HCT116 (cell line): ENCODE data around the gene DPF3. TPM values are rescaled to one million over a fixed set of nuclear protein-coding genes. Genes with fewer than 3 reads are reported as not detected.

ENCODE experiments used
- ATAC-seq: fragments of 200-7000 bp; cut with Tn5 transposase; 2 replicates; pipeline ENCODE4 v1.9.1; 2020; ENCODE audit warnings: mild to moderate bottlenecking, moderate library complexity
- BruUV-seq: library from RNA; stranded (reverse); fragments of 400-500 nt; replicated peaks from 2 replicates; lab custom pipeline; 2021; lab: Mats Ljungman, UMichigan
- CTCF ChIA-PET: fragments of 300-600 bp; sonication (Branson Sonifier 250); formaldehyde crosslinking; loops from one replicate; lab custom pipeline; 2021; ENCODE audit warnings: antibody characterized with exemption; lab: Charles Lee
- POLR2A ChIA-PET: fragments of 300-600, 350-600 bp; sonication (Branson Sonifier 250); formaldehyde crosslinking; loops from one replicate; lab custom pipeline; 2021; ENCODE audit warnings: antibody characterized with exemption; lab: Charles Lee
- RAD21 ChIA-PET, 2 experiments: fragments of 300-600 bp; sonication (Branson Sonifier 250); formaldehyde crosslinking; loops; one replicate each; lab custom pipeline; 2023; ENCODE audit warnings: low total read pairs in 2 of 2; ENCODE audit not compliant: uncharacterized antibody in 2 of 2, unreplicated experiment in 2 of 2, low non-redundant PET in 1 of 2; lab: Charles Lee
- DNase-seq: peaks from one replicate; pipeline ENCODE4 v3.0.0-alpha.2; 2010; ENCODE audit warnings: low read depth, low spot score
- H2AFZ ChIP-seq: fragments of 200-600 bp; shearing (Covaris generic), sonication (generic); 2 replicates; pipeline ENCODE4 v1.6.1; 2017; ENCODE audit warnings: low read depth, mixed run types, mixed read lengths, antibody characterized with exemption, low read length; ENCODE audit not compliant: poor library complexity, severe bottlenecking
- H3K27ac ChIP-seq: 2 replicates; pipeline ENCODE4 v1.5.1; 2012; ENCODE audit warnings: low read depth, low read length
- H3K27me3 ChIP-seq: fragments of 200-600 bp; sonication (generic); 2 replicates; pipeline ENCODE4 v1.6.1; 2016; ENCODE audit warnings: mixed run types, low read length, mixed read lengths; ENCODE audit not compliant: insufficient read depth
- H3K36me3 ChIP-seq, 2 experiments: fragments of 200-500 bp in 1 of 2; fragments of 200-600 bp in 1 of 2; sonication (Bioruptor generic) in 1 of 2; sonication (generic) in 1 of 2; 2 replicates each; pipeline versions ENCODE4 v1.5.1 to v1.6.1; 2014 to 2016; ENCODE audit warnings: low read length in 2 of 2, inconsistent platforms in 1 of 2, mixed read lengths in 1 of 2, mixed run types in 1 of 2; ENCODE audit not compliant: insufficient read depth in 2 of 2, control insufficient read depth in 1 of 2
- H3K4me1 ChIP-seq, 2 experiments: fragments of 200-600 bp in 1 of 2; sonication (generic) in 1 of 2; 2 replicates each; pipeline versions ENCODE4 v1.5.1 to v1.6.1; 2012 to 2017; ENCODE audit warnings: low read length in 2 of 2, inconsistent platforms in 1 of 2, mild to moderate bottlenecking in 1 of 2, mixed read lengths in 1 of 2, mixed run types in 1 of 2, moderate library complexity in 1 of 2; ENCODE audit not compliant: insufficient read depth in 2 of 2, control insufficient read depth in 1 of 2
- H3K4me2 ChIP-seq: fragments of 200-600 bp; sonication (generic); 2 replicates; pipeline ENCODE4 v1.6.1; 2017; ENCODE audit warnings: mixed run types, low read length, mixed read lengths
- H3K4me3 ChIP-seq, 2 experiments: fragments of 200-600 bp in 1 of 2; sonication (generic) in 1 of 2; replicated peaks in 1 of 2; 2 replicates each; pipeline ENCODE4 v1.5.1; 2011 to 2016; ENCODE audit warnings: low read length in 2 of 2, control low read depth in 1 of 2, low read depth in 1 of 2, mild to moderate bottlenecking in 1 of 2, mixed read lengths in 1 of 2, mixed run types in 1 of 2
- H3K79me2 ChIP-seq: fragments of 200-600 bp; sonication (generic); 2 replicates; pipeline ENCODE4 v1.6.1; 2017; ENCODE audit warnings: mild to moderate bottlenecking, mixed run types, low read length, moderate library complexity, mixed read lengths; ENCODE audit not compliant: insufficient read depth
- H3K9ac ChIP-seq: fragments of 200-600 bp; sonication (generic); 2 replicates; pipeline ENCODE4 v1.6.1; 2016; ENCODE audit warnings: low read length, mixed read lengths
- H3K9me2 ChIP-seq: fragments of 200-600 bp; sonication (generic), shearing (Covaris generic); 2 replicates; pipeline ENCODE4 v1.6.1; 2017; ENCODE audit warnings: mixed run types, mild to moderate bottlenecking, moderate library complexity; ENCODE audit not compliant: insufficient read depth
- H3K9me3 ChIP-seq, 2 experiments: fragments of 200-500 bp in 1 of 2; fragments of 200-600 bp in 1 of 2; sonication (Bioruptor generic) in 1 of 2; sonication (generic) in 1 of 2; 2 replicates each; pipeline ENCODE4 v1.6.1; 2014 to 2017; ENCODE audit warnings: low read length in 2 of 2, mixed read lengths in 2 of 2, inconsistent platforms in 1 of 2, low read depth in 1 of 2, mild to moderate bottlenecking in 1 of 2, mixed run types in 1 of 2, moderate library complexity in 1 of 2; ENCODE audit not compliant: control insufficient read depth in 1 of 2, insufficient read depth in 1 of 2
- H4K20me1 ChIP-seq: fragments of 200-600 bp; sonication (generic), shearing (Covaris generic); 2 replicates; pipeline ENCODE4 v1.6.1; 2017; ENCODE audit warnings: mixed run types, mild to moderate bottlenecking, moderate library complexity; ENCODE audit not compliant: insufficient read depth
- FOSL1 ChIP-seq: IDR thresholded peaks from 2 replicates; pipeline ENCODE4 v1.6.1; 2012; ENCODE audit warnings: low read depth
- JUND ChIP-seq: IDR thresholded peaks from 2 replicates; pipeline ENCODE4 v1.6.1; 2012
- MAX ChIP-seq: IDR thresholded peaks from 2 replicates; pipeline ENCODE4 v1.6.1; 2012
- RAD21 ChIP-seq: IDR thresholded peaks from 2 replicates; pipeline ENCODE4 v1.6.1; 2012; ENCODE audit warnings: low read depth, mild to moderate bottlenecking
- REST ChIP-seq: IDR thresholded peaks from 2 replicates; pipeline ENCODE4 v1.6.1; 2012; ENCODE audit warnings: low read depth
- YY1 ChIP-seq: IDR thresholded peaks from 2 replicates; pipeline ENCODE4 v1.6.1; 2011; ENCODE audit warnings: low read length, low read depth, moderate library complexity, mild to moderate bottlenecking; ENCODE audit not compliant: insufficient replicate concordance; ENCODE audit errors: extremely low read depth
- intact Hi-C: fragments of 100-400 bp; cut with micrococcal nuclease; formaldehyde crosslinking; loops from 2 replicates; pipeline ENCODE4 v1.10.0; 2022
- total RNA-seq: library from RNA; stranded (reverse); gene quantifications from one replicate; pipeline ENCODE4 v1.2.1, GENCODE V29; 2021; ENCODE audit not compliant: unreplicated experiment

The DPF3 gene
- total RNA-seq, 1 experiment from 2014 or later: 0.27 TPM

- DNase-seq: no peak
- RAD21 ChIA-PET: no interaction called here
- H3K9ac ChIP-seq: no peak overlapping the region
- TF ChIP-seq JUND (no peak), RAD21 (no peak), YY1 (no peak), MAX (no peak), FOSL1 (no peak), REST (no peak)
- TF ChIP-seq, all 23 proteins: peak for 0
- intact Hi-C loops: no loop called here
- no peak overlapping the region for H3K4me3 ChIP-seq
- no peak overlapping the region for H3K4me2 ChIP-seq
- ATAC-seq: no peak
- peaks cover 8% of the 10 kb centered on the region; the same call in 1 of the 2 replicates for H3K27me3 ChIP-seq
- no peaks in the 10 kb centered on the region for H3K9me2 ChIP-seq
- ChIA-PET POLR2A (no interaction called here), CTCF (no interaction called here)
- BruUV-seq: no TSS peak
- H4K20me1 ChIP-seq: no peaks in the 10 kb centered on the region
- peaks cover 2 to 12% of the 10 kb centered on the region in 2 experiments; a peak in 3 of 4 replicates for H3K4me1 ChIP-seq
- no peak overlapping the region for H2AFZ ChIP-seq
- no peak overlapping the region for H3K27ac ChIP-seq
- no peaks in the 10 kb centered on the region for H3K79me2 ChIP-seq
- no peaks in the 10 kb centered on the region for H3K36me3 ChIP-seq
- no peaks in the 10 kb centered on the region for H3K9me3 ChIP-seq
These were observed 97.0 kb downstream of the DPF3 start for GRCh38 chr14:72796935-72797334.
